ENCODE measurements around the gene MRGPRD.

- TF ChIP-seq CTBP1 (IDR thresholded peaks at IDR 0.05; ENCODE audit: borderline replicate concordance) (no peak), TARDBP (IDR thresholded peaks at IDR 0.05) (no peak), HDGF (IDR thresholded peaks at IDR 0.05; ENCODE audit: borderline replicate concordance) (no peak)
These were observed 34.2 kb upstream of the MRGPRD start for GRCh38 chr11:69014898-69015549.

All from HEK293T (cell line).